ENCODE data around the gene TNFAIP2.

Gene TNFAIP2

DNA sequence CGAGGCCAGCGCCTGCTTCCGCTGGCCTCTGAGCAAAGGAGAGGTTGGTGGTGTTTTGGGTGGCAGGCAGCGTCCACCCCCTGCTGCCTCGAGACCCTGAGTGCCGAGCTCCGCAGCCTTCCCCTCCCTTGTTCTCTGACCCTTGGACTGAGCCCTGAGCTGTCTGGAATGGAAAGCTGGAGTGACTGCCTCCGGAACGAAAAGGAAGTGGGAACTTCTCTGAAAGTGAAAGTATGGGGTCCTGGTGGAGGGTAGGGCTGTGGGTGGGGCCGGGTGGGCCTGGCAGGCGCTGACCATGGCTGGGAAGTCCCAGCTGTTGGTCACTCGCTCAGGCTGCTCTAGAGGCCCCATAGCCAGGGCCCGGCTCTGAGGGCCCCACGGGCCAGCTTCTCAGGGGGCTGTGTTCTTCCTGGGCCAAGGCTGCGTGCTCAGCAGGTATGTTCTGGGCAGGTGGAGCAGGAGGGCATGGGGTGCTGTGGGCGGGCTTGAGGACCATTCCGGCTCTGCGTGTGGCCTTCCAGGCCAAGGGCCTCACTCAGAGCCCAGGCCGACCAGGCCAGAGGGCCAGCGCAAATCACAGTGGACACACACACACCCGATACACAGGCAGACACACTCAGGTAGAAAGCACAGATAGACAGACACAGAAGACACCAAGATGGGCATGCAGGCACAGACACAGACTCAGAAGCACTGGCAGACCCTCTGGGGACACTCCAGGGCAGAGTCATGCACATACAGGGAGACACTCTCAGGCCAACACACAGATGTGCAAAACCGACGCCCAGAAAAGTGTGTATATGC, 28.7 kb upstream of the TNFAIP2 start, which contains the start of gene EXOC3L4:
Gene EXOC3L4 (plus strand): TSS at position 320 of the 804 bp plus-strand sequence. CDS start 5,495 bp downstream, outside the sequence.
- no peak for DNase-seq

DNA sequence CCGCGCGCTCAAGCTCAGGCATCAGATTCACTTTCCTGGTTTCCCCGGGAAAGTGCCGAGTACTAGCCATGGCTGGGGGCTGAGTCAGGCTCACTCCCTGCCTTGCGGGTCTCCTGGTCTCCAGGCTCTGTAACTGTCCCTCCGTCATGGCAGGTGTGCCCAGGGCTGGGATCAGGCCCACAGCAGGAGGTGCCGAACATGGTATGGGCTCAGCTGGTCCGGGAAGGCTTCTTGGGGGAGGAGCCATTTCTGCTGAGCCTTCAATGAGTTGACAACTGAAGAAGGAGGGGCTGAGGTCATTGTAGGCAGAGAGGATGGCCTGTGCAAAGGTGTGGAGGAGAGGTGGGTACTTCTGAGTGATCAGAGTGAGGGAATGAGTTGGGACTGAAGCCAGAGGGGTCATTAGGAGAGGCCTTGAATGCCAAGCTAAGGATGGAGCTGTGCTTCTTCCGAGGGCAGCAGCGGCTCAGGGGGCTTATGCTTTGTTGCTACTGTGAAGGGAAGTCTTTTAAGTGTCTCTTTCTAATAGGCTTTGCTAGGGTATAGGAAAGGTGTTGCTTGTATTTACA, 28.0 kb upstream of the TNFAIP2 start:
- DNase-seq, result no peak

DNA sequence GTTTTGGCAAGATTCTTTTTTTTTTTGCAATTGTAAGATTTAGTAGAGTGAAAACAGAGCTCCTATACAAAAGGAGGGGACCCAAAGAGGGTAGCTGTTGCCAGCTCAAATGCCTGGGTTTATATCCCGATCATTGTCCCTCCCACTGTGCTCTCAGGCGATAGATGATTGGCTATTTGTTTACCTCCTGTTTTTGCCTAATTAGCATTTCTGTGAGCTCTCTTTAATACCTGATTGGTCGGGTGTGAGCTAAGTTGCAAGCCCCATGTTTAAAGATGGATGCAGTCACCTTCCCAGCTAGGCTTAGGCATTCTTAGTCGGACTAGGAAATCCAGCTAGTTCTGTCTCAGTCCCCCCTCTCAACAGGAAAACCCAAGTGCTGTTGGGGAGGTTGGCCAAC, 26.9 kb upstream of the TNFAIP2 start:
- DNase-seq, result no peak

DNA sequence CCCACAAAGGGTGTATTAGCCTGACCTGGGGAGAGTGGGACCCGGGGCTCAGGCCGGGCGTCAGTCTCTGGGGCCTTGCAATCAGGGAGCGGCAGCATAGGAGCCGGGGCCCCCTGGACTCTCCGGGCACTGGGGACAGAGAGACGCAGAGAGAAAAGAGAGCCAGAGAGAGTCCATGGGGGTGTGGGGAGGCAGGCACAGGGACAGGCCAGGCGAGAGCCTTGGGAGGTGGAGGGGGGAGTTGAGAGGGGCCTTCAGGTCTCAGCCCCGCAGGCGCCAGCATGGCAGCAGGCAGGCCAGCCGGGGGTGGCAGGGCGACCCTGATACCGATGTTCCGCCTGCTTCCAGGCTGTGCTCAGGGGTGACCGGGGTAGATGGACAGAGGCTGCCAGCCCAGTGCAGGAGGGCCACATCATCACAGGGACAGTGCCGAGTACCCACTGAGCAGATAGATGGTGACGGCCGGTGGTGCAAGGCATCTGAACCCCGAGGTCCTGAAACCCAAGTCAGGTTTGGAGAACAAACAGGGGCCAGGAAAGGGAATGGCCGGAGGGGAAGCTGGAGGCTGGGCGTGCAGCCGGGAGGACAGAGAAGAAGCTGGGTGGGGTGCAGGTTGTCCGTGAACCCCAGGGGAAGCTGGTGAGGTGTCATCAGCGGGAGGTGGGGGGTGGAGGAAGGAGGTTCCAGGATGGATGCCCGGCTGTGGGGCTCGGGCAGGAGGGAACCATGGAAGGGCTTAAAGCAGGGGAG, 25.8 kb upstream of the TNFAIP2 start:
- no peak for DNase-seq

DNA sequence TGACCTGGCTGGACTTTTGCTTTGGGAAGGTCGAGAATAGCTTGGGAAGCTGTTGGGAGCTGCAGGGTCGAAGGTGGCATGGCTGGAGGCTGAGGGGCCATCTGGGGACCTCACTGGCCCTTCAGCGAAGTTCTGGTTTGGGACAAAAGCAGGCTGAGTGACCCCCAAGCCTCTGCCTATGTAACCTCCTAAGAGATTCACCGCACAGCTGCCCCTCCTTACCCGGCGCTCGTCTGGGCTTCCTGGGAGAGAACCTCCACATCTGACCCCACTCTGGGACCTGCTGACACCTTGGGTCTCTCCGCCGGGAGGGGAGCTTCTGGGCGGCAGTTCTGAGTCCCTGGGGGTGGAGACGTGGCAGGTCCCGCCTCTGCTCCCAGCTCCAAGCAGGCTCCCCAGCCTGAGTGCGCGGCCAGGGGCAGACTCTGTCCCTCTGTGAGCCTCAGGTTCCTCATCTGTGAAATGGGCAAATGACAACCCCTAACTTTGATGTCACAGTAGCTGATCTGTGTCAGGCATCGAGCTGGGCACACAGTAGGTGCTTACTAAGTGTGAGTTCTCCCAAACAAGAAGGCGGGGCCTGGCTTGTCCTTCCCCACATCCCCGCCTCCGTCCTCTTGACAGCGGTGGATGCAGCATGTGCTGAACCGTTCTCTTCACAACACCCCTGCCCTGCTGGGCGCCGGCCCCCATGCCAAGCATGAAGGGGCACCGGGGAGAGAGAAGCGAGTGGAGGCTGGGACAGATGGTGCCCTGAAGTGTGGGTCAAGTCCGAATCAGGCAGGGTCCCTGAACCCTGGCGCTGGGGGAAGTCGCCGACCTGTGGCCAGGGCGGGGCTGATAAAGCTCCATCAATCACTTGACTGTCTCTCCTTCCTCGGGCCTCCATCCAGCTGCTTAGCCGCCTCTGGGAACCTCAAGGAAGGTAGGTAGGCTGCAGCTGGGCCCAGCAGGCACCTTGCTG, 25.0 kb upstream of the TNFAIP2 start:
- DNase-seq, result no peak

DNA sequence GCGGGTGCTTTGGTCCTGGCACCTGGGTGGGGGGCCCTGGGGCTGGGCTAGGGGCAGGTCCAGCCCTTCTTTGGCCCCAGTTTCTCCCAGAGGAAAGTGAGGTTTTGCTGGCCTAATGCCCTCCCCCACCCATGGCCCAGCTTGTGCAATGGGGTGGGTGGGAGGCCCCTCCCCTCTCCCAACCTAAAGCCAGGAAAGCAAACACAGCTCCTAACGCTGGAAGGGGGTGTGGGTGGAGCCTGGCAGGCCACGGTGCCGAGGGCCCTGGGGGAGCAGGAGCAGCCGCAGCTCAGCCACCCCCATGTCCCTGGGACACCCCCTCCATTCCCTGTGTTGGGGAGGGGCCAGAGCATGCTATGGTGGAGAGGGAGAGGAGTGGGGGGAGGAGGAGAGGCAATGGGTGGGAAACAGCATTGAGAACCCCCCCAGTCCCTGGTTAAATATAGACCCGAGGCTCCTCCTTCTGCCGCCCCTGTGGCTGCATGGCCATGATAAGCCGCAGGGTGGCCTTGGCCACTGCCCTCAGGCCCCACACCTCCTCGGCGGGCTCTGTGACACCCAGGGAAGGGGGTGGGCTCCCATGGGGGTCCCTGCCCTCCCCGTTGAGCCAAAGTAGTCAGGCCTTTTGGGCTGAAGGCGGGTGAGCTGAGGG, 24.1 kb upstream of the TNFAIP2 start:
- no peak for DNase-seq

DNA sequence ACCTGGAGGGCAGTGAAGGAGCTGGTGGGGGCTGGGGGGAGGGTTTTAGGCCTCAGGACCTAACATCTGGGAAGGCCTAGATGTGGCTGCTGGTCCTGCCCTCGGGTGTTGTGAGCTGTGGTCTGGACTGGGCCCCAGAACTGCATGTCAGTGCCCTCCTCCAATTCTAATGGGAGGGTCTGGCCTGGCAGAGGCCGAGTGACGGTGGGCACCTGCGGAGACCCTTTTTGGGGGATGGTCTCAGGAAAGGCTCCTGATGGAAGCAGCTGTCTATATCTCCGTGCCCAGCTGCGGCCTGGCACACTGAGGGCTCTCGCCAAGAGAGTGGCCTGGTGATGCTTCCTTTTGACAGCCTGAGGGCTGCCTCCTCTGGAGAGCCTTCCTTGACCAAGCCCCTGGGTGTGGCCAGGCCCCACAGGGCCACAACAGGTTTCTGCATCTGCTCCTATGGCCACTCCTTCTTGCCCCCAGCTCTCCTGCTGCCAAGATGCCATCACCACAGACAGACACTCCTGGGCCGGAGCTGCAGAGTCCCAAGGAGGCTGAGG, 23.5 kb upstream of the TNFAIP2 start:
- no peak for DNase-seq

DNA sequence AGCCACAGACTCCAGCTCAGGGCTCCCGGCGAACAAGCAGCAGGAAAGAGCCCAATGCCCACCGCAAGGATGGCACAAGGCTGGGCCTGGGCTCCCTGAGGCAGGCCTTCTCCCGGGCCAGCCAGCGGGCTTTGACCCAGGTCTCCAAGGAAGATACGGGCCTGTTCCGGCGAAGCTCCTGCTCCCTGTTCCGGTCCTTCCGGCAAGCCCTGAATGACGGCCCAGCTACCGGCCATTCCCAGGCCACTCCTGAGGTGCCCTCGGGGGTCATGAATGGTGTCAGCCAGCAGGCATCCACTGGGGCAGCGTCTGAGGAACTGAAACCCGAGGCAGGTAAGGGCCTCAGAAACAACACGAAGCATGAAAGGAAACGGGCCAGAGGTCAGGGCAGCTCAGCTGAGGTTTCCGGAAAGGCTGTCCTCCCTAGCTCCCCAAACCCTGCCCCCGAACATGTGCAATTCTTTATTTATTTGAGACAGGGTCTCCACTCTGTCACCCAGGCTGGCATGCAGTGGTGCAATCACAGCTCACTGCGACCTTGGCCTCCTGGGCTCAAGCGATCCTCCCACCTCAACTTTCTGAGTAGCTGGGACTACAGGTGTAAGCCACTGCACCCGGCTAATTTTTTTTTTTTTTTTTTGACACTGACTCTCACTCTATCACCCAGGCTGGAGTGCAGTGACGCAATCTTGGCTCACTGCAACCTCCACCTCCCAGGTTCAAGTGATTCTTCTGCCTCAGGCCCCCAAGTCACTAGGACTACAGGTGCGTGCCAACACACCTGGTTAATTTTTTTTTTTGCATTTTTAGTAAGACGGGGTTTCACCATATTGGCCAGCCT, 22.8 kb upstream of the TNFAIP2 start:
- DNase-seq, result no peak

DNA sequence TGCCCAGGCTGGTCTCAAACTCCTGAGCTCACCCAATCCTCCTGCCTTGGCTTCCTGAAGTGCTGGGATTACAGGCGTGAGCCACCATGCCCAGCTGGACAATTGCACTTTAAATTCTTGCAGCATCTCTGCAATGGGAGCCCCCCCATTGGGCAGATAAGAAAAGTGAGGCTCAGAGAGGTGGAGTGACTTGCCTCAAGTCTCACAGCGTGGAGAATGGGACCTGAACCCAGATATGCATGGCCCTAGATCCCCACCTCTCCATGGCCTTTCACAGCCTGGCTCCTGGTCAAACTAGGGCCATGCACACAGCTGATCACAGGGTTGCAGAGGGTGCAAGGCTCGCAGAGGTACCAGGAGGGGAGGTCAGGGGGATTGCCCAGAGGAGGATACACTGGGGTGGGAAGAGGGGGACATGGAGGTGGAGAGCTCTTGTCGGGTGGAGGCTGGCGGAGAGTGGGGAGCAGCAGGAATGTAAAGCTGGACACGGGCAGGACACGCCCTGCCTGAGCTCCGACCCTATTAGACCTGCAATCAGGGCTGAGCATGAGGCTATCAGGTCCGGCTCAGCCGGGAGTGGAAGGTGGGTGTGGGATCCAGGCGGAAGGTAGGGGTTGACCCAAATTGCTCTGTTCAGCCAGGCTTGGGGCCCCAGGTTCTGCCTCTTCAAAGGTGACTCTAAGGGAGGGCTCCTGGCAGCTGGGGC, 21.9 kb upstream of the TNFAIP2 start:
- DNase-seq, result no peak

DNA sequence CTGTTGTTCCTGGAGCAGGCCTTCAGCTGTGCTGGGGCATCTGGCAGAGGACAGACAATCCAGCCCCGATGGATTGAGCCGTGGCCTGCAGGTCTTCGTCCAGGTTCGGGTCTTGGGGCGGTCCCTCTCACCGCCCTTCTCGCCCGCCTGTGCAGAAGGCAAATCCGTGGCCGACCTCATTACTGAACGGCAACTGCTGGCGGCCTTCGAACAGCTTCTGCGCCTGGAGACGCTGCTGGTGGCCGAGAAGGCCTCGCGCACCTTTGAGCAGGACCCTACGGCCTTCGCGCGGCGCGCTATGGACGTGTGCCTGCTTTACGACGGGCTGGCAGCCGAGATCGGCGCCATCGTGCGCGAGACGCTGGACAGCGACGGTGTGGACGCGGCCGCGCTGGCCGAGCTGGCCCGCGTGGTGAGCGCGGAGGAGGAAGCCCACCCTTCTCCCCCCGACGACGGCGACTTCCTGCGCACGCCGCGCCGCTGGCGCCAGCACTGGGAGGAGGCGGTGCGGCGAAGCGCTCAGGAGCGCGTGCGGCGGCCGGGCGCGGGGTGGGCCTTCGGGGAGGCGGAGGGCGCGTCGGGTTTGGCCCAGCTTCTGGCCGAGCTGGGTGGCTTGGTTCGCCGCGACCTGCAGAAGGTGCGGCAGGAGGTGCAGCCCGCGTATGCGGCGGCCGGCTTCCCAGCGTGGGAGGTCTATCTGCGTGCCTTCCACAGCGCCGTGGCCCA, 21.1 kb upstream of the TNFAIP2 start:
- DNase-seq, result no peak

DNA sequence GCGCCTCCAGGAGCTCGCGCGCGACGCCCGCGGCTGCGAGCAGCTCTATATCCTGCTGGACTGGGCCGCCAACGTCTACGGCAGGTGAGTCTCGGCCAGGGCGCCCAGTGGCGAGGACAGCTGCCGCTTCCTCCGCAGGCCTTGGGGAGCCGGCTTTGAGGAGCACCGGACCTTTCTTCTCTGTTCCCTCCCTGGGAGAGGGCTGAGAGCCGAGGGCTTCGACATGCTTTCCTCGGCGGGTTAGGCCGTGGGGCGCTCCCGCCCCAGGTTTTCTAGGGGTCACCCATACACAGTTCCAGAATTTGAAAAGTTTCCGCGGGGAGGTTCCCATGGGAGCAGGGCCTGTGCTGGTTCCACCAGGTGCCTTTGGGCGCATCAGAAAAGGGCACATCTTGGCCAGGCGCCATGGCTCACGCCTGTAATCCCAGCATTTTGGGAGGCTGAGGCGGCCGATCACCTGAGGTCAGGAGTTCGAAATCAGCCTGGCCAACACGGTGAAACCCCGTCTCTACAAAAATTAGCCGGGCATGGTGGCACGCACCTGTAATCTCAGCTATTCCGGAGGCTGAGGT, 20.5 kb upstream of the TNFAIP2 start:
- DNase-seq, result no peak

DNA sequence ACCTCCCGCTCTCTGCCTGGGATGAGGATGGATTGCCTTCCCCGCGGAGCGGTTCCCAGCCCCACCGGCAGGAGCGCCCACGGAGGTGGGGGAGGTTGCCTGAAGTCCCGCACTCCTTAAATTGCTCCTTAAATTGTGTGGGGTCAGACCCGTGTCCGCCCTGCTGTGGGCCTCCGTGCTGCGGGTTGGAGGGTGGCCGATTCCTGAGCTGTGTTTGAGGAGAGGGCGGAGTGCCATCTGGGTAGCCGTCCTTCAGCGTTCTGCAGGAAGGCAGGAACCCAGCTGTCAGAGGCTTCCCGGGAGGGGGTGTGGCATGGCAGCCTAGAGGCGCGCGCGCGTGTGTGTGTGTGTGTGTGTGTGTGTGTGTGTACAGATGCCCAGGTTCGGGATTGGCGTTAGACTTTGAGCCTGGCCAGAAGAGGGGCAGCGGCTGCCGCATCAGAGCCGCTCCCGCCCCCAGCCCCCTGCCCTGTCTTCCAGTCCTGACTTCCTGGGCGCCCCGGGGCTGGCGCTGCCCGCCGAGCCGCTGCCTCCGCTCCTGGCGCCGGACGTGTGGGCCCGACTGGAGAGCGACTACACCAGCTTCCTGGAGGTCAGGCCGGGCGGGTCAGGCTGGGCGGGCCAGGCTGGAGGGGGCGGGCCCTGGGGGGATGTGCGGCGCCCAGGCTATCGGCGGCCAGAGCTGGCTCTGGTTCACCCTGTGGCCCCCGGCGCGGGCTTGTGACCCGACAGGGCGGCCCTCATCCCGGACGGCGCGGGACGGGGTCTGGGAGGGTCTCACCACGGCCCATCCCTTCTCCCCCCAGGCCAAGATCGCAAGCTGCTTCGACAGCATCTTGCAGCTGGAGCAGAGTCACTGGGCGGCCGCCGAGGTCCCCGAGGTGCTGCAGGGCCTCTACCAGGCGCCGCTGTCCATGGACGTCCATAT, 19.5 kb upstream of the TNFAIP2 start:
- peak in 1 of 56 donors; percentile 23 for DNase-seq

DNA sequence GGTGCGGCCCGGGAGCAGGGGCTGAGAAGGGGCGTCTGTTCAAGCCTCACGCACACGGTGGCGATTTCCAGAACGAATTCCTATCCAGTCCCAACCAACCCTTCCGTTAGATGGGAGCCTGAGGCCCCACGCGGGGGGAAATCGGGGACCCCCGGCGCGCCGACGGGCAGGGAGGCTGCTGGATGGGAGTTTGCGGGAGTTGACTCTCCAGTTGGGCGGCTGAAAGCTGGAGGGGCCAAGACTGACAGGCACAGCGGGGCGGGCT, 18.9 kb upstream of the TNFAIP2 start:
- DNase-seq, result no peak

DNA sequence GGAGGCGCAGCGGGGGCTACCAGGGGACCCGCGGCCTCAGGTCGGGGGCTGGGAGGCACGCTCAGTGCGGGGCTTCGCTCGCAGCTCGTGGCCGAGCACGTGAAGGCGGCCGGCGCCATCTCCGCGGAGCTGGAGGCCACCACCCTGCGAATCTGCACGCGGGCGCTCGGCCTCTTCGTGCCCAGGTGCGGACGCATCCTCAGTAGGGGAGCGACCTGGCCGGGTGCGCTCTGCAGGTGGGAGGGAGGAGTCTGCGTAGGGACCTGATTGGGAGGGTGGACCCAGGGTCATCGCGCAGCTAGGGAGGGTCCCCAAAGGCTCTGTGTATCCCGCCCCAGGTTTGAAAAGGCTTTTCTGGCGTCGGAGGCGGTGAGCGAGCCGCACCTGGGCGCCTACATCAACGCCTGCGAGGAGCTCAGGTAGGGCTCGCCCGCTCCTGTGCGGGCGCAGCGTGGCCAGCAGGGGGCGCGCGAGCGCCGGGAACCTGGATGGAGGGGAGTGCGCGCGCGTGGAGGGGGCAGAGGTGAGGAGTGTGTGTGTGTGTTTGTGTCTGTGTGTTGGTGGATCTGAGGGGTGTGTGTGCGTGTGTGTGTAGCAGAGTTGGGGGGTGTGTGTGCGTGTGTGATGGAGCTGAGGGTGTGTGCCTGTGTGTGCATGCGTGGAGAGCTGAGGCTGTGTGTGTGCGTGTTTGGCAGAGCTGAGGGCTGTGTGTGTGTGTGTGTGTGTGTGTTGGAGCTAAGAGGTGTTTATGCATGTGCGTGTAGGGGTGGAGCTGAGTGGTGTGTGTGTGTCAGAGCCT, 18.4 kb upstream of the TNFAIP2 start:
- DNase-seq, result peak in 27 of 56 donors; percentile 13 to 69 (median 32)

DNA sequence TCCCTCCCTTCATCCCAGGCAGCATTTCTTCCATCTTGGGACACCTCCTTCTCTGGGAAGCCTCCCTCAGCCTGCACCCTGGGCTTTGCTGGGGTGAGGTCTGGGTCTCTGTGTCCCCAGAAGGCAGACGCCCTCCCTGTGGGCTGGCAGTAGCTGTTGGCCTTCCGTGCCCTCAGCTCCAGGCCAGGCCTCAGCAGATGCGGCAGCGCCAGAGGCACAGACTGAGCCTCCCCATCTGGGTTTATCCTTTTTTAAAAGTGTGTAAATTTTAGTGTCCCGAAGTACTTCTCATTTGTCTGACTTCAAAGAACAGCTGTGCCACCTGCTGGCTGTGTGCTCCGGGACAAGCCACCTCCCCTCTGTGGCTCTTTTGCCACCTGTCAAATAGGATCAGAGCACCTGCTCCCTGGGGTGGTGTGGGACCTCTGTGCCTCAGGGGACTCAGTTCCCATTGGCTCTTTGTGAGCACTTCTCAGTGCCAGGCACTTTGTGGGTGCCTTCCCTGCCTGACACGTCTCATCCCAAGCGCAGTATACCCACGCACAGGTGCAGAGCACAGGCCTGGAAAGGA, 17.6 kb upstream of the TNFAIP2 start:
- no peak for DNase-seq

Data from amygdala (tissue), 56 donors.